Keratinocyte (primary cell): Measurements from ENCODE around the gene ERBB4.

Experiments
- EZH2 ChIP-seq: IDR thresholded peaks from one replicate; pipeline ENCODE4 v1.6.1; 2012; ENCODE audit warnings: inconsistent platforms, mild to moderate bottlenecking, low read length, moderate library complexity
- TF ChIP-seq, protein P1 (sequence below), 3 experiments: IDR thresholded peaks in 1 of 3; conservative IDR thresholded peaks in 1 of 3; optimal IDR thresholded peaks in 1 of 3; 2 replicates in 2 of 3; 3 replicates in 1 of 3; pipeline versions ENCODE3 to v1.5.1; 2011; ENCODE audit warnings: low read length in 3 of 3, mild to moderate bottlenecking in 3 of 3, moderate library complexity in 2 of 3, control low read depth in 1 of 3, inconsistent platforms in 1 of 3; ENCODE audit not compliant: insufficient read depth in 2 of 3; ENCODE audit errors: extremely low read depth in 1 of 3

GRCh38 chr2:212245880-212246279 is 292.7 kb downstream of the ERBB4 start:
- no peak for TF ChIP-seq EZH2
- TF ChIP-seq, protein P1, sequence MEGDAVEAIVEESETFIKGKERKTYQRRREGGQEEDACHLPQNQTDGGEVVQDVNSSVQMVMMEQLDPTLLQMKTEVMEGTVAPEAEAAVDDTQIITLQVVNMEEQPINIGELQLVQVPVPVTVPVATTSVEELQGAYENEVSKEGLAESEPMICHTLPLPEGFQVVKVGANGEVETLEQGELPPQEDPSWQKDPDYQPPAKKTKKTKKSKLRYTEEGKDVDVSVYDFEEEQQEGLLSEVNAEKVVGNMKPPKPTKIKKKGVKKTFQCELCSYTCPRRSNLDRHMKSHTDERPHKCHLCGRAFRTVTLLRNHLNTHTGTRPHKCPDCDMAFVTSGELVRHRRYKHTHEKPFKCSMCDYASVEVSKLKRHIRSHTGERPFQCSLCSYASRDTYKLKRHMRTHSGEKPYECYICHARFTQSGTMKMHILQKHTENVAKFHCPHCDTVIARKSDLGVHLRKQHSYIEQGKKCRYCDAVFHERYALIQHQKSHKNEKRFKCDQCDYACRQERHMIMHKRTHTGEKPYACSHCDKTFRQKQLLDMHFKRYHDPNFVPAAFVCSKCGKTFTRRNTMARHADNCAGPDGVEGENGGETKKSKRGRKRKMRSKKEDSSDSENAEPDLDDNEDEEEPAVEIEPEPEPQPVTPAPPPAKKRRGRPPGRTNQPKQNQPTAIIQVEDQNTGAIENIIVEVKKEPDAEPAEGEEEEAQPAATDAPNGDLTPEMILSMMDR (optimal IDR thresholded peaks at IDR 0.05 in 1 of 3, IDR thresholded peaks at IDR 0.05 in 1 of 3, conservative IDR thresholded peaks at IDR 0.05 in 1 of 3; ENCODE audit: extremely low read depth in 1 of 3, insufficient read depth in 2 of 3, low read length in 3 of 3): no peak
